OCI-LY7 (cell line): ENCODE data around the gene NPLOC4. TPM values are rescaled to one million over a fixed set of nuclear protein-coding genes. Genes with fewer than 3 reads are reported as not detected.

ENCODE experiments used
- BruUV-seq: library from RNA; stranded (reverse); fragments of 400-500 nt; replicated peaks from 2 replicates; lab custom pipeline; 2021; lab: Mats Ljungman, UMichigan
- CTCF ChIA-PET: fragments of 300-600 bp; sonication (Branson Sonifier 250); formaldehyde crosslinking; loops from one replicate; lab custom pipeline; 2022; ENCODE audit warnings: antibody characterized with exemption; ENCODE audit not compliant: unreplicated experiment; lab: Charles Lee
- POLR2A ChIA-PET: fragments of 300-600 bp; sonication (Branson Sonifier 250); formaldehyde crosslinking; loops from one replicate; lab custom pipeline; 2022; ENCODE audit warnings: antibody characterized with exemption; lab: Charles Lee
- DNase-seq: peaks from one replicate; pipeline ENCODE4 v3.0.0-alpha.2; 2015; ENCODE audit warnings: low spot score
- H2AFZ ChIP-seq: fragments of 200-600 bp; sonication (generic), shearing (Covaris generic); 2 replicates; pipeline ENCODE4 v1.6.1; 2014; ENCODE audit warnings: mild to moderate bottlenecking, antibody characterized with exemption, low read length, moderate library complexity
- H3K27ac ChIP-seq: fragments of 200-600 bp; sonication (generic); 2 replicates; pipeline ENCODE4 v1.5.1; 2014; ENCODE audit warnings: mixed run types, low read depth, mild to moderate bottlenecking, moderate library complexity, low read length, inconsistent platforms; ENCODE audit not compliant: poor library complexity, severe bottlenecking
- H3K36me3 ChIP-seq: fragments of 200-600 bp; sonication (generic); 2 replicates; pipeline ENCODE4 v1.6.1; 2014; ENCODE audit warnings: mild to moderate bottlenecking, antibody characterized with exemption, low read length, moderate library complexity, mixed read lengths; ENCODE audit not compliant: insufficient read depth
- H3K4me1 ChIP-seq: fragments of 200-600 bp; sonication (generic); 2 replicates; pipeline ENCODE4 v1.5.1; 2014; ENCODE audit warnings: mild to moderate bottlenecking, low read length; ENCODE audit not compliant: insufficient read depth, poor library complexity, severe bottlenecking
- H3K4me2 ChIP-seq: fragments of 200-600 bp; sonication (generic); 2 replicates; pipeline ENCODE4 v1.6.1; 2014; ENCODE audit warnings: mild to moderate bottlenecking, low read length
- H3K4me3 ChIP-seq: fragments of 200-600 bp; sonication (generic); 2 replicates; pipeline ENCODE4 v1.5.1; 2014; ENCODE audit warnings: mild to moderate bottlenecking, low read depth, low read length; ENCODE audit not compliant: poor library complexity, severe bottlenecking
- H3K79me2 ChIP-seq: fragments of 200-600 bp; sonication (generic); 2 replicates; pipeline ENCODE4 v1.6.1; 2016; ENCODE audit warnings: low read depth, mild to moderate bottlenecking, low read length, moderate library complexity, mixed read lengths; ENCODE audit not compliant: insufficient read depth
- H3K9me2 ChIP-seq: fragments of 200-600 bp; sonication (generic); 2 replicates; pipeline ENCODE4 v1.6.1; 2016; ENCODE audit warnings: mild to moderate bottlenecking, low read length, mixed read lengths; ENCODE audit not compliant: insufficient read depth
- H3K9me3 ChIP-seq: fragments of 200-600 bp; sonication (generic); 2 replicates; pipeline ENCODE4 v1.6.1; 2014; ENCODE audit warnings: mild to moderate bottlenecking, mixed run types, low read length, mixed read lengths
- H4K20me1 ChIP-seq: fragments of 200-600 bp; sonication (generic); 2 replicates; pipeline ENCODE4 v1.6.1; 2014; ENCODE audit warnings: mild to moderate bottlenecking, antibody characterized with exemption, low read length, moderate library complexity, mixed read lengths; ENCODE audit not compliant: insufficient read depth
- CTCF ChIP-seq: fragments of 200-600 bp; sonication (generic); conservative IDR thresholded peaks from 2 replicates; pipeline ENCODE4 v1.5.1; 2014; ENCODE audit warnings: mild to moderate bottlenecking, antibody characterized with exemption, low read length, moderate library complexity, mixed read lengths
- EZH2phosphoT487 ChIP-seq: fragments of 200-600 bp; sonication (generic); IDR thresholded peaks from 2 replicates; pipeline ENCODE4 v1.6.1; 2018; ENCODE audit warnings: low read depth, borderline replicate concordance, mild to moderate bottlenecking, mixed run types, antibody characterized with exemption, low read length, moderate library complexity, mixed read lengths
- intact Hi-C: fragments of 100-400 bp; cut with micrococcal nuclease; formaldehyde crosslinking; loops from one replicate; pipeline ENCODE4 v1.10.0; 2022; ENCODE audit not compliant: unreplicated experiment
- total RNA-seq, 2 experiments: library from RNA; depleted of rRNA in 1 of 2; stranded (reverse); fragments of >200 nt in 1 of 2; shearing (Covaris generic) in 1 of 2; gene quantifications; 2 replicates each; pipeline ENCODE4 v1.2.3, GENCODE V29; 2014 to 2022

The NPLOC4 gene
- total RNA-seq, 2 experiments from 2014 or later = 69.6 to 118 TPM

- H3K9me3 ChIP-seq = no peaks in the 10 kb centered on the region
- intact Hi-C loops = loop anchor here (10.0 kb wide), 1 partner anchor 198 kb away; the partner anchor contains the start of gene BAHCC1
- no peak overlapping the region for H2AFZ ChIP-seq
- no peak overlapping the region for H3K4me2 ChIP-seq
- no peaks in the 10 kb centered on the region for H4K20me1 ChIP-seq
- ChIA-PET POLR2A (no interaction called here), CTCF (no interaction called here)
- BruUV-seq = TSS peak; percentile 33
- no peak for DNase-seq
- no peaks in the 10 kb centered on the region for H3K79me2 ChIP-seq
- no peaks in the 10 kb centered on the region for H3K9me2 ChIP-seq
- TF ChIP-seq EZH2phosphoT487 (no peak), CTCF (no peak)
- peaks cover 7% of the 10 kb centered on the region for H3K4me1 ChIP-seq
- H3K27ac ChIP-seq = no peak overlapping the region
- peaks cover 87% of the 10 kb centered on the region for H3K36me3 ChIP-seq
- no peak overlapping the region for H3K4me3 ChIP-seq
These were observed 43.6 kb downstream of the NPLOC4 start for GRCh38 chr17:81593105-81593871.

- no peak overlapping the region for H3K4me3 ChIP-seq
- no peaks in the 10 kb centered on the region for H3K9me2 ChIP-seq
- ChIA-PET POLR2A (no interaction called here), CTCF (no interaction called here)
- TF ChIP-seq CTCF (no peak), EZH2phosphoT487 (no peak)
- H3K36me3 ChIP-seq = peaks cover 91% of the 10 kb centered on the region
- no peaks in the 10 kb centered on the region for H3K79me2 ChIP-seq
- H2AFZ ChIP-seq = no peak overlapping the region
- no peaks in the 10 kb centered on the region for H3K9me3 ChIP-seq
- no peak for DNase-seq
- BruUV-seq = no TSS peak
- no peaks in the 10 kb centered on the region for H3K4me1 ChIP-seq
- intact Hi-C loops = loop anchor here (10.0 kb wide), 1 partner anchor 197 kb away; the partner anchor contains the start of gene BAHCC1
- no peak overlapping the region for H3K4me2 ChIP-seq
- H4K20me1 ChIP-seq = no peaks in the 10 kb centered on the region
- no peak overlapping the region for H3K27ac ChIP-seq
These were observed 44.9 kb downstream of the NPLOC4 start for GRCh38 chr17:81591971-81592370.

GRCh38 chr17:81590121-81590520 lies 46.8 kb downstream of the NPLOC4 start:
- ChIA-PET CTCF (no interaction called here), POLR2A (no interaction called here)
- no peak for TF ChIP-seq EZH2phosphoT487
- TF ChIP-seq CTCF = no peak
- Histone ChIP-seq H4K20me1 (no peaks in the 10 kb centered on the region), H3K4me2 (no peak overlapping the region), H3K36me3 (peaks cover 93% of the 10 kb centered on the region), H3K9me2 (no peaks in the 10 kb centered on the region), H2AFZ (no peak overlapping the region), H3K27ac (no peak overlapping the region), H3K9me3 (no peaks in the 10 kb centered on the region), H3K79me2 (no peaks in the 10 kb centered on the region), H3K4me1 (no peaks in the 10 kb centered on the region), H3K4me3 (no peak overlapping the region)
- BruUV-seq = no TSS peak
- no peak for DNase-seq
- intact Hi-C loops = loop anchor here (10.0 kb wide), 1 partner anchor 195 kb away; the partner anchor contains the start of gene BAHCC1
